HL-60 (cell line): ENCODE measurements around the gene ASB10.

ENCODE experiments used
- GABPA ChIP-seq: IDR thresholded peaks from 2 replicates; pipeline ENCODE4 v1.6.1; 2012; ENCODE audit warnings: low read depth
- TF ChIP-seq, protein P1 (sequence below): IDR thresholded peaks from one replicate; pipeline ENCODE4 v1.5.1; 2011; ENCODE audit warnings: low read length, control low read depth, inconsistent platforms; ENCODE audit not compliant: insufficient read depth

GRCh38 chr7:151157645-151158329 is 29.3 kb downstream of the ASB10 start:
- TF ChIP-seq, protein P1, sequence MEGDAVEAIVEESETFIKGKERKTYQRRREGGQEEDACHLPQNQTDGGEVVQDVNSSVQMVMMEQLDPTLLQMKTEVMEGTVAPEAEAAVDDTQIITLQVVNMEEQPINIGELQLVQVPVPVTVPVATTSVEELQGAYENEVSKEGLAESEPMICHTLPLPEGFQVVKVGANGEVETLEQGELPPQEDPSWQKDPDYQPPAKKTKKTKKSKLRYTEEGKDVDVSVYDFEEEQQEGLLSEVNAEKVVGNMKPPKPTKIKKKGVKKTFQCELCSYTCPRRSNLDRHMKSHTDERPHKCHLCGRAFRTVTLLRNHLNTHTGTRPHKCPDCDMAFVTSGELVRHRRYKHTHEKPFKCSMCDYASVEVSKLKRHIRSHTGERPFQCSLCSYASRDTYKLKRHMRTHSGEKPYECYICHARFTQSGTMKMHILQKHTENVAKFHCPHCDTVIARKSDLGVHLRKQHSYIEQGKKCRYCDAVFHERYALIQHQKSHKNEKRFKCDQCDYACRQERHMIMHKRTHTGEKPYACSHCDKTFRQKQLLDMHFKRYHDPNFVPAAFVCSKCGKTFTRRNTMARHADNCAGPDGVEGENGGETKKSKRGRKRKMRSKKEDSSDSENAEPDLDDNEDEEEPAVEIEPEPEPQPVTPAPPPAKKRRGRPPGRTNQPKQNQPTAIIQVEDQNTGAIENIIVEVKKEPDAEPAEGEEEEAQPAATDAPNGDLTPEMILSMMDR, result no peak
- no peak for TF ChIP-seq GABPA
